ENCODE measurements around the gene ZNRF4.
"Not testable (repeated sequence)": the region's sequence is repeated elsewhere in the genome, so short reads cannot be mapped to it uniquely, and the experiment has no call there.

The ZNRF4 gene

DNA sequence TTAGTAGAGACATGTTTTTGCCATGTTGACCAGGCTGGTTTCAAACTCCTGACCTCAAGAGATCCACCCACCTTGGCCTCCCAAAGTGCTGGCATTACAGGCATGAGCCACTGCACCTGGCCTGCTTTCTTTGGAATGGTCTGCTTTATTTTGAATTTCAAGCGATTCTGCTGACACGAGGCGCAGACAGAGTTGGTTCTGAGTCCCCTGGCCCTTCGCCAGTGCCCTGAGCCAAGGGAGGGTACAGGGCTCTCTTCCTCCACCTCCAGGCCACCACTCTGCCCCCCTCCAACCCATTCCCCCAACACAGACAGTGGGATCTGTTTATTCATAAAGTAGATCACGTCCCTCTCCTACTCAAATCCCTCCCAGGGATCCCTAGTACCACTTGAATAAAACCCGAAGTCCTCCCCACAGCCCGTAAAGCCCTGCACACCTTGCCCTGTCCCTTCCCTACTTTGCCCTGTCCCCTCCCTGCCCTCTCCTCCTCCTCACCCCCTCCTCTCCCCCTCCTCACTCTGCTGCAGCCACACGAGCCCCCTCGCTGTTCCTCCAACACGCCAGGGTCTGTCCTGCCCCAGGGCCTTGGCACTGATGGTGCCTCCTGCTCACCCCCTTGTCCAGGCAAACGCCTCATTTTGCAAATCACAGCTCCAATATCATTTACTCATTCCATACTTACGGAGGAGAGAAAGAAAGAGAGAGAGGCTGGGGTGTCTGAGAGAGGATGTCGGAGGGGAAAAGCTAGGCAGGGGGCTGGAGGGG is 22.4 kb downstream of the ZNRF4 start:
- no peak for DNase-seq

DNA sequence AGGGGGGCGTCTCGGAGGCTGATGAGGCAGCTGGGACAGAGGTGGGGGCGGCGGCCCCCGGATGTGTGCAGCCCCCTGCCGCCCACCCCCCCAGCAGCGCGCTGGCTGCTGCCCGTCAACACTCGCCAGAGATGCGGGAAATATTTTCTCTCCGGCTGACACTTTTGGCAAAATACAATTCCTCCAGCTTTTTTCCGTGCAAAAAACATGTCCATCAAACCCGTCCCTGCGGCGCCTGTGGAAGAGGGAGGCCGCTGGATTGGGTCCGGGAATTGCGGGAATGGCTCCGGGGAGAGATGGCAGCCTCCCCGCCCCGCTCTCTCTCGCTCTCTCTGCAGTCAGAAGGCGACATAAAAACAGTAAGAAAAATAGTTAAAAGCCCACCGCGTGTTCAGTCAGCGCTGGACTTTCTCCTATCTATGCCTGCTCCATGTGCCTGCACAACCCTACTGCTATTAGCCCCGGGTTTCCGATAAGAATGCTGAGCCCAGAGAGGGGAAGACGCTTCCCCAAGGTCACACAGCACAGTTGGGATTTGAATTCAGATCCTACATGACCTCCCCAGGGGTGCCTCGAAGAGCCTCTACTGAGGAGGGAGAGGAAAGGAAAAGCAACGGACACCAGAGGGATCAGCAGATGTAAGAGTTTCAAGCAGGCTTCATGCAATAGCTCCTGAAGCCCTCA is 23.2 kb downstream of the ZNRF4 start:
- no peak for DNase-seq

DNA sequence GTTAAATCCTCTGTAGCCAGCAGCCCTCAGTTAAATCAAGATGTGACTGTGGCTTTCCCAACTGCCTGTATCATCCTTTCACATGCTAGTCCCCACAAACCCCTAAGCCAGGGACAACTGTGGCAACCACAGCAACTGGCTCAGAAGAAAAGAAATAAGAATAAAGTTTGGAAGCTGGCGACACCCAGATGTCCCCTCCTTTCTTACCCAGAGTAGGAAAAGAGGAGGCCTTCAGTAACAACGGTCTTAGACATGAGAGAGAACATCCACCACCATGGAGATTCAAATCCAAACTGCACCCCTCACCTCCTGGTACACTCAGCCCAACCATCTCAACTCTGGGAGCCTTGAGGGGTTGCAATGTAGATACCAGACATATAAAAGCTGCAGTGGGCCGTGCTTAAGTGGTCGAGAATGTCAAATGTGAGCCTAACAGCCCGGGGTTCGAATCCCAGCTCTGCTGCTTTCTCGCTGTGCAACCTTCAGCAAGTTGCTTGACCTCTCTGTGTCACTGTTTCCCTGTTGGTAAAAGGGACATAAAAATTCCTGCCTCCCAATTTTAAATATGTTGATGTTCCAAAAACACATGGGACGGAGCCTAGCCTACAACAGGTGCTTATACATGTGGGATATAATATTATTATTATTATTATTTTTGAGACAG is 23.8 kb downstream of the ZNRF4 start:
- DNase-seq = no peak

DNA sequence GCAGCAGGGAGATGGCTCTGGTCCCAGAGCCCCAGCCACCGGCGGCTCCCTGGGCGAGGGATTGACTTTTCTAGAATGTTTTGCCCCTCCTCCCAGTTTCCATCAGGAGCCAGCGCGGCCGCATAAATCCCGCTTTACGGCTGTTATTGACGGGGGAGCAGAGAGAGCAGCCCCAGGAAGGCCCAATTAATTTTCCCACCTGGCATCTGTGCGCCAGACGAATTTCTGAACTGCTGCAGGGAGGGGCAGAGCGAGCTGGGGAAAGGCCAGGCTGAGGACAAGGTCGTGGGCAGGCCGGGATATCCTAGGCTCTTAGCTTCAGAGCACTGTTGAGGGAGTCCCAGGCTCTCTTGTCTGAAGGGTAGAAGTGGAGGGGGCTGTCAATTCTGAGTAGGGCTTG is 24.7 kb downstream of the ZNRF4 start:
- DNase-seq = peak; percentile 58

DNA sequence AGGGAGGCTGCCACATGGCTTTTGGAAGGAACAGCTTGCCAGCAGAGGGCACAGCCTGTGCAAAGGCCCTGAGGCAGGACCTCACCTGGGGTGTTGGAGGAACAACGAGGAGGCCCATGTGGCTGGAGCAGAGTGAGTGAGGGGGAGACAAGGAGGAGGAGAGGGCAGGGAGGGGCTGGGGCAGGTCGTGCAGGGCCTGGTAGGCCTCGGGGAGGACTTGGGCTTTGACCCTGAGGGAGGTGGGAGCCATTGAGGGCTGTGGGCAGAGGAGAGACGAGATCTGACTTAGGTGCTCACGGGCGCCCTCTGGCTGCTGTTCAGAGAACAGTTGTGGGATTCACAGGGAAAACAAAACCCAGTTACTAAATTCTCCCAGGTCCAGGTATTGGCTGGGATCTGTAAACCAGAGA is 25.2 kb downstream of the ZNRF4 start:
- no peak for DNase-seq

DNA sequence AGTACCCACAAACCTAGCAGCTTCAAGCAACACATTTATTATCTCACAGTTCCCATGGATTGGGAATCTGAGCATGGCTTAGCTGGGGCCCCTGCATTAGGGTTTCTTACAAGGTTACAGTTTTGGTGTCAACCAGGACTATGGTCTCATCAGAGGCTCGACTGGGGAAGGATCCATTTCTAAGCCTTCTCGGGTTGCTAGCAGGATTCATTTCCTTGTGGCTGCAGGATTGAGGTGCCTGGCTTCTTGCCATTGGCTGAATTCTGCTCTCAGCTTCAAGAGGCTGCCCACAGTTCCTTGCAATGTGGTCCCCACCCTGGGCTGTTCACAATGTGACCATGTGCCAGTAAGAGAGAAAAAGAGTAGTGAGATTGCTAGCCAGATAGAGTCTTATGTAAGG is 26.7 kb downstream of the ZNRF4 start:
- no peak for DNase-seq

DNA sequence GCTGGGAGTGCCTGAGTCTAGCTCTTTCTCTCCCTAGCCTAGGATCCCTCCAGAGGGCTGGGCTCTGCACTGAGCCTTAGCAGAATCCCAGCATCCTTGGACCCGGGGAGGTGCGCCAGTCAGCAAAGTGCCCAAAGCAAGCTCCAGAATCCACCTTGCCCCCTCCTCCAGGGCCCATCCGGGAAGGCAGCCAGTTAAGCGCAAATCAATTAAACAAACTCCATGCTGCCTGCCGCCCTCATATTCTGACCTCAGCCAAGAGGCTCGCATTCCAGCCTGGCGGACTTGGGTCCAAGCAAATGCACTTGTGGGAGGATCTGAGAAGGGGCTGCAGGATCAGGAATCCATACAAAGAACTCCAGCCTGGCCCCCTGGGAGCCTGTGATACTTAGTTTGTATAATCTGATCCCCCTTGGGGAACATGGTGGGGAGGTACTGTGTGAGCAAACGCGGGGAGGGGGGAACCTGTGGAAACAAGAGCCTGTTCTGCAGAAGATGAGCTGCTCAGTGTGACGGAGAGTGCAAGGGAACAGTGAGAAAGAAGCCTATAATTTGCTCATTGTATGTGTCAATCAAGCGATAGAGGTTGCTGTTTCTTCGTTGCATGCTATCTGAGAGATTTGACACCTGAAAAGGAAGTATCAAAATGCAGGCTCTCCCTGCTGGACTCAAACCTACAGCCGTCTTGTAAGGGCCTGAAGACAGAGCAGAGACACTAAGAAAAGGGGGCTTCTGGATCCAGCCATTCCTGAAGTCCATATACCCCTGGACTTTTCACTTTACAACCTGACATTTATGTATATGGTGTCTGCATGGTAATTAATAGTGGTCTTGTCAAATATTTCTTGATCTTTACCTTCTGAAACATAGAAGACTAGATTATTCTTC is 29.4 kb downstream of the ZNRF4 start:
- no peak for DNase-seq

DNA sequence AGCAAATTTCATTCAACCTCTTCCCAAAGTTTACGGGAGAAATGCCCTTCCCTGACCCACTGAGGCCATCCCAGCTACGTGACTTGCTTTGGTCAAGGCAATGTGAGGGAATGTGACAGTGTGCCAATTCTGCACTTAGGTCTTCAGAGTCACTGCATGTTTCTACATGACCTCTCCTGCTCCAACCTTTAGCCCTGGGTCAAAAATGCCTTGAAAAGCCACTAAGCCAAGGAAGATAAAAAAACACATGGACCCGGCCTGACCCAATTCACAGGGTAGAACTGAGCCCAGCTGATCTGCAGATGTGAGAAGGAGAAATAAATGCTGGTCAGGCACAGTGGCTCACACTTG is 30.0 kb downstream of the ZNRF4 start:
- no peak for DNase-seq

DNA sequence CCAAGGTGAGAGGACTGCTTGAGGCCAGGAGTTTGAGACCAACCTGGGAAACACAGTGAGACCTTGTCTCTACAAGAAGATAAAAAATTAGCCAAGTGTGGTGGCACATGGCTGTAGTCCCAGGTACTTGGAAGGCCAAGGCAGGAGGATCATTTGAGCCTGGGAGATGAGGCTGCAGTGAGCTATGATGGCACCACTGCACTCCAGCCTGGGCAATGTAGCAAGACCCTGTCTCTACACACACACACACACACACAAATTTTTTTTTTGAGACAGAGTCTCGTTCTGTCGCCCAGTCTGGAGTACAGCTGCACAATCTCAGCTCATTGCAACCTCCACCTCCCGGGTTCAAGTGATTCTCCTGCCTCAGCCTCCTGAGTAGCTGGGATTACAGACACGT is 30.4 kb downstream of the ZNRF4 start:
- not testable (repeated sequence) for DNase-seq

DNA sequence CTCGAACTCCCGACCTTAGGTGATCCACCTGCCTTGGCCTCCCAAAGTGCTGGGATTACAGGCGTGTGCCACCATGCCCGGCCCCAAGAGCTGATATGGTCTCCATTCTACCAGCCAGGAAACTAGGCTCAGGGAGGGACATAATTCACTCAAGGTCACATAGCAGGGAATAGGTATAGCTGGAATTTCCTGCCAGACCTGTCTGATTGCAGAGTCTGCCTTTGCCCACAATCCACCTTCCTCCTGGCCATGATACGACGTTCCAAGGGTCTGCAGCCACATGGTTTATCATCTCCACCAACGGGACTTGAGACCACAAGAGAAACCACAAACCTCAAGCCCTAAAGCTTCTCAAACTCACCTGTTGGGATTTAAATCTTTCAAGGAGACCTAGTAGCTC is 32.0 kb downstream of the ZNRF4 start:
- DNase-seq = no peak

DNA sequence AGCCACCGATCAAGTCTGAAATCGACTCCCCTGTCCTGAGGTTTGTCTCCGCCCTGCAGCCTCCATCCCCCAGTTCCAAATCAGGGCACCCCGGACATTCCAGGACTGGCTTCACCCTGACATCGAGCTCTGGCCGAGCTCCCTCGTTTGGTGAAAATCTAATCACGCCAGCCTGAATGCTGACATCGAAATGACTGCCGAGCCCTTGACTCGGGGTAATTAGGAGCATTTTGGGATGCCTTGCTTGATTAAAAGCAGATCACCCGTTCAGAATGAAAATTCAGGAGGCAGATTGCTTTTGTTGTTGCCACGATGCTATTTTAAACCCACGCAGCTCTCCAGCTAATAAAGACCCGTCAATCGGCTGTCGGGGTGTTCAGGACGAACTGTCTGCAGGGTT is 34.3 kb downstream of the ZNRF4 start:
- no peak for DNase-seq

DNA sequence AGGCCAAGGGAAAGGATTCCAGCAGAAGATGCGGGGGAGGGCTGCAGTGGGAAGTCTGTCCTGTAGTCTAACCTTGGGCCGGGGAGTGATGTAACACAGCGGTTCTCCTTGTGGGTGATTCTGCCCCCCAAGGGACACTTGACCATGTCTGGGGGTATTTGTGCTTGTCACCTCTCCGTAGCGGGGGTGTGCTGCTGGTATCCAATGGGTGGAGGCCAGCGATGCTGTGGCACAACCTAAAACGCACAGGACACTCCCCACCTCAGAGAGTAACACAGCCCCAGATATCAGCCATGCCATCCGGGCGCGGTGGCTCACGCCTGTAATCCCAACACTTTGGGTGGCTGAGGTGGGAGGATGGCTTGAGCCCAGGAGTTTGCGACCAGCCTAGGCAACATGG is 36.3 kb downstream of the ZNRF4 start:
- no peak for DNase-seq

DNA sequence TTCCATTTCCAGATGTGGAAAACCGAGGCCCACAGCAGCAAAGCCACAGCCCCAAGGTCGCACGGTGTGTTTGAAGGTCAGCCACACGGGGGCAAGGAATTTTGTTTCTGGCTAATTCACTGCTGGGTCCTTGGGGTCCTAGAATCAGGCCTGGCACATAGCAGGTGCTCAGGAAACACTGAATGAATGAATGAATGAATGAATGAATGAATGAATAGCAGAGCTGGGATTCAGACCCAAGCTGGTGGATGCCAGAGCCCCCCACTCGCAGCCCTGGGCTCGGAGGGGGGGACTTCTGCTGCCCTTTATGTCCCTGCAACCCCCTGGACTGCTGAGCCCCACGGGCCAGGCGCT is 37.0 kb downstream of the ZNRF4 start:
- DNase-seq = no peak

DNA sequence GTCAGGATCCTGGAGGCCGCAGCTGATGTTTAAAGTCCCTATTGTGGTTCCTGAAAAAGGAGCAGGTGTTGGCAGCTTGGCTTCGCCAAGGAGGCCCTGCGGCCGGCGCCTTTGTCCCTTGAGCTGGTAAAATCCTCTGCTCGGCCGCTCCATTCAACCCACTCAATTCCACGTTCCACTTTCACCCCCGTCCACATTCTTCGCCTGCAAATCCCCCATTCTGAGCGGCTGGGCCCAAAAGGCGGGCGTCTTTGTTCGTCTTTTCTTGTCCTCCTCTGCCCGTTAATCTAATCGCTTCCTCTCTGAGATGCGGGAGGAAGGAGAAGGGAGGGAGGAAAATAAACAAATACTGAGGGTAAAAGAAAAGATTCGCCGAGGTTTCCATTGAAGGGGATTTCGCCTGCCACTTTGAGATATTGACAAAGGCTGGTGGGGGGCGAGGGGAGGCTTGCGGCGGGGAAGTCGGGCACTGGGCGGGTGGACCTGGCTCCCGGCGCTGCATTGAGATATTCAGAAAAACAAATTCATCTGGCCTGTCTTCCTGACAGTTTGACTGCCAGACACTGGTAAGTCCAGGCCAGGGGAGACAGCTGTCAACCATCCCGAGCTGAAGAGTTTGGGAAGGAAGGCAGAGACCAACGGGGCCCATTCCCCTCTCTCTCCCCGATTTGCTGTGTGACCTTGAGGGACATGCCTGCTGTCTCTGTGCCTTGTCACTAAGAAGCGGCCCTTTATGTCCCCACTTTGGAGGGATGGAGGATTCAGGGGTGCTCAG is 37.6 kb downstream of the ZNRF4 start:
- DNase-seq = no peak

DNA sequence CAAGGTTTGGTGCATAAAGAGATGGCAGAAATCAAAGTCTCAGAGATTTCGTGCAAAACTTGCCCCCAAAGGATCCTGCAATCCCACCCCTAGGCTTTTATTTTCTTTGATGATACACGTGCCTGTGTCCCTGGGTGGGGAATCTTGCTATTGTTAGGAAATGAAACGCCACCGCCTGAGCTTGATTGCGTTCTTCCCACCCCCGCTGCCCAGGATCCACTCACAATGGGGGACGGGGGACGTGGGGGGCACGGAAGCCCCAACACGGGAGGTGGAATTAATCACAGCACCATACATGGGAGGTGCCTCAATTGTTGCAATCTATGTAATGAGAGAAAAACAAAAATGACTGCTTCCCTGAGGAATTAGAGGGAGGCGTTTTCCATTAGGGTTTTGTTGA is 39.6 kb downstream of the ZNRF4 start:
- no peak for DNase-seq

DNA sequence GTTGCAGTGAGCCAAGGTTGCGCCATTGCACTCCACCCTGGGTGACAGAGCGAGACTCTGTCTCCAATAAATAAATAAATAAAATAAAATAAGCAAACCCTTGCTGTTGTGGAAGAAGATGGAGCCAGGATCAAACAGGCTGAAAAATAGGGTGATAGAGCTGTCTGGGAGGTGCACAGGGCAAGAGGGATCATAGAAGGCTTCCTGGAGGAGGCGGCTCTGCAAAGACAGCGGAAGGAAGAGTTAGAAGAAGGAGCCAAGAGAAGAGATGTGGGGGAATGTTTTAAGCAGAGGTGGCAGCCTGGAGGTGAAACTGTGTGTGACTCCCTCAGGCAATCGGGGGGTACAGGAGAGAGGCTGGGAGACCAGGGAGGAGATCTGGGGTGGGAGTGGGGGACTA is 40.6 kb downstream of the ZNRF4 start:
- DNase-seq = no peak

DNA sequence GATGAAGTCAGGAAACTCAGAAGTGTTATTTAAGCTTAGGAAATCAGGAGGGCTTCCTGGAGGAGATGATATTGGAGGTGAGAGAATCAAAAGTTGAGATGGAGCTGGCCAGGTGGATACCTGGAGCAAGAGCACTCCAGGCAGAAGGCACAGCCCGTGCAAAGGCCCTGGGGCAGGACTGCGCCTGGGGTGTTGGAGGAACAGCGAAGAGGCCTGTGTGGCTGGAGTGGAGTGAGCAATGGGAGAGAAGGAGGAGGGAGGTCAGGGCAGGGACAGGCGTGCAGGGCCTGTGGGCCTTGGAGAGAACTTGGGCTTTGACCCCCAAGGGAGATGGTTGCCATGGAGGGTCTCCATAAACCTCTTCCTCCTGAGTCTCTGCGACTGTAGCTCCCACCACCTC is 42.1 kb downstream of the ZNRF4 start:
- no peak for DNase-seq

DNA sequence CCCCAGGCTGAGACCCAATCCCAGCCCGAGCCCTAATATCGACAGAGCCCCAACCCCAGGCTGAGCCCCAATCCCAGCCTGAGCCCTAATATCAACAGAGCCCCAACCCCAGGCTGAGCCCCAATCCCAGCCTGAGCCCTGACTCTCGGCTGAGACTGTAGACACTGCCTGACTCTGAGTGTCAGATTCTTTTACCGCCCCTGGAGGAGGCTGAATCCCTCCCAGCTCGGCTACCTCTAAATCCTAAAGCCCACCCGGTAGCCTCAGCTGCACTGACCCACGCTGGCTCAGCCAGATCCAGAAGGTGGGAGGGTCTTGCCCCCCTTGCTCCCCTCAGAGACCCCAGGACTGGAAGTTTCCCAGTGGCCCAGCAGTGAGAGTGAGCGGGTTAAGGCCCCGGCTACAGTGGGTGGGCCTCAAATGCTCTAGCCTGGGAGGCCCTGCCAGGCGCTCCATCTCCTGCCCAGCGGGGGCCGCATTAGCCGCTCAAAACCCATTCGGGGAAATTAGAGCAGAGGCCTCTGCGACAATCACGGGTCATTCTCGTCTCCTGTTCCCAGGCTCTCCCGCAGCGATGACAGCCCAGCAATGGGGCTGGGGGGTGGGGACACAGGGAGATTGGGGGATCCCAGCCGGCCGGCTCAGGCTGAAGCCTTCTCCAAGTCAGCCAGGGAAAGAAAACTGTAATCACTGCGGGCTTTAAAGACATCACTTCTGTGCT is 43.8 kb downstream of the ZNRF4 start:
- DNase-seq = no peak

DNA sequence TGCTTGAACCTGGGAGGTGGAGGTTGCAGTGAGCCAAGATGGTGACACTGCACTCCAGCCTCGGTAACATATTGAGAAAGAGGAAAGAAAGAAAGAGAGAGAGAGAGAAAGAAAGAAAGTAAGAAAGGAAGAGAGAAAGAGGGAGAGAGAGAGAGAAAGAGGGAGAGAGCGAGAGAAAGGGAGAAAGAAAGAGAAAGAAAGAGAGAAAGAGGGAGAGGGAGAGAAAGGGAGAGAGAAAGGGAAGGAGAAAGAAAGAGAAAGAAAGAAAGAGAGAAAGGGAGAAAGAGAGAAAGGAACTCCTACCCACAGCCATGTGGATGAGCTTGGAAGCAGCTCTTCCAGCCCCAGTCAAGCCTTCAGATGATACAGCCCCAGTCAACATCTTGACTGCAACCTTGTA is 46.7 kb downstream of the ZNRF4 start:
- no peak for DNase-seq

DNA sequence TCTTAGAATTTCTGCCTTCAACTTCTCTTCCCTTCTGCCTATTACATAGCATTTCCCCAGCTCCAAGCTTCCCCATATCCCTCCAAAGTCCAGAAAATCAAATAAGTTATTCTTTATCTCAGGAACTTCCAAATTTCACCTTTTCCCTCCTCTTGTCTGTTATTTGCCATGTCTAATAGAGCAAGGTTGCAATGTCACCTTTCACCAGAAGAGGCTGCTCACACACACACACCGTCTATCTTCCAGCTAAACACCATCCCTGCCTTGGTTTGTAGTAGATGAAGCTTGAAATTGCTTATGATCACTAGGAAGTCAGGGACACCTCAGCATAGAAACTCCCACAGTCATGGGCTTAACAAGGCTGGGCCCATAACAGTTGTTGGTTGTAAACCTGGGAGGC is 48.4 kb downstream of the ZNRF4 start:
- DNase-seq = no peak

DNA sequence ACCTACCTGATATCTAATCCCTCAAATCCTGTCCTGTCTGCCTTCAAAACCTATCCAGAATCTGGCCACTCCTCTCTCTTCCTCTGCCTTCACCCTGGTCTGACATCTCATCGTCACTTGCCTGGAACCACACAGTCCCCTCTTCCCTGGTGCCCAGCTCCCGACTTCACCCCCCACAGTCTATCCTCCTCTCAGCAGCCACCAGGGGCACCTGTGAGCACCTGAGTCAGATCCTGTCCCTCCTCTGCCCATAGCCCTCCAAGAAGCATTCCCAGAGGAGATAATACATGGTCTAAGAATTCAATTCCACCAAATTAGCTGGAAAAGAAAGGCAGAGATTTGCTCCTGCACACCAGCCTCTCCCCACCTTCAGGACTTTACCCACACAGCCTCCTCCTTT is 48.9 kb downstream of the ZNRF4 start:
- DNase-seq = no peak

Measured in NCI-H1694 (cell line).